ENCODE measurements around the gene ADPRH.

DNA sequence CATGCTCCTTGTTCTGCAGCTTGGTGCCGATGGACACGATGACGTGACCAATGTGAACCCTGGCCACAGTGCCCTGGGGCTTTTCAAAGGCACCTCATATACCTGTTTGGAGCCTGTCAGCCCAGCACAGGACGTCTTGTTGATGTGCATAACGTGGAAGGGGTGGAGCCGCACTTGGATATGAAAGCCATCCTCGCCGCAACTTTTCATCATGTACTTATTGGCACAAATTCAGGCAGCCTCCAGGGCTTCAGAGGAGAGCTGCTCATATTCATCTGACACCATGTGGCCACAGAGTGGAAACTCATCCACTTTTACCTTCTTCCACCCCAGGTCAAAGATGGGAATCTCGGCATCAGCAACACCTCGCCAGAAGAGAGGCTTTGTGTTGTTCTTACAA is 56.4 kb downstream of the ADPRH start:
- TF ChIP-seq, protein P1, sequence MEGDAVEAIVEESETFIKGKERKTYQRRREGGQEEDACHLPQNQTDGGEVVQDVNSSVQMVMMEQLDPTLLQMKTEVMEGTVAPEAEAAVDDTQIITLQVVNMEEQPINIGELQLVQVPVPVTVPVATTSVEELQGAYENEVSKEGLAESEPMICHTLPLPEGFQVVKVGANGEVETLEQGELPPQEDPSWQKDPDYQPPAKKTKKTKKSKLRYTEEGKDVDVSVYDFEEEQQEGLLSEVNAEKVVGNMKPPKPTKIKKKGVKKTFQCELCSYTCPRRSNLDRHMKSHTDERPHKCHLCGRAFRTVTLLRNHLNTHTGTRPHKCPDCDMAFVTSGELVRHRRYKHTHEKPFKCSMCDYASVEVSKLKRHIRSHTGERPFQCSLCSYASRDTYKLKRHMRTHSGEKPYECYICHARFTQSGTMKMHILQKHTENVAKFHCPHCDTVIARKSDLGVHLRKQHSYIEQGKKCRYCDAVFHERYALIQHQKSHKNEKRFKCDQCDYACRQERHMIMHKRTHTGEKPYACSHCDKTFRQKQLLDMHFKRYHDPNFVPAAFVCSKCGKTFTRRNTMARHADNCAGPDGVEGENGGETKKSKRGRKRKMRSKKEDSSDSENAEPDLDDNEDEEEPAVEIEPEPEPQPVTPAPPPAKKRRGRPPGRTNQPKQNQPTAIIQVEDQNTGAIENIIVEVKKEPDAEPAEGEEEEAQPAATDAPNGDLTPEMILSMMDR (IDR thresholded peaks at IDR 0.05), result no peak
- TF ChIP-seq POLR2A (IDR thresholded peaks at IDR 0.05), result no peak

Measured in thyroid gland (tissue), 4 donors.